ENCODE data around the gene FXYD4.

GRCh38 chr10:43339136-43339535 is 32.3 kb upstream of the FXYD4 start:
- TF ChIP-seq, protein P1, sequence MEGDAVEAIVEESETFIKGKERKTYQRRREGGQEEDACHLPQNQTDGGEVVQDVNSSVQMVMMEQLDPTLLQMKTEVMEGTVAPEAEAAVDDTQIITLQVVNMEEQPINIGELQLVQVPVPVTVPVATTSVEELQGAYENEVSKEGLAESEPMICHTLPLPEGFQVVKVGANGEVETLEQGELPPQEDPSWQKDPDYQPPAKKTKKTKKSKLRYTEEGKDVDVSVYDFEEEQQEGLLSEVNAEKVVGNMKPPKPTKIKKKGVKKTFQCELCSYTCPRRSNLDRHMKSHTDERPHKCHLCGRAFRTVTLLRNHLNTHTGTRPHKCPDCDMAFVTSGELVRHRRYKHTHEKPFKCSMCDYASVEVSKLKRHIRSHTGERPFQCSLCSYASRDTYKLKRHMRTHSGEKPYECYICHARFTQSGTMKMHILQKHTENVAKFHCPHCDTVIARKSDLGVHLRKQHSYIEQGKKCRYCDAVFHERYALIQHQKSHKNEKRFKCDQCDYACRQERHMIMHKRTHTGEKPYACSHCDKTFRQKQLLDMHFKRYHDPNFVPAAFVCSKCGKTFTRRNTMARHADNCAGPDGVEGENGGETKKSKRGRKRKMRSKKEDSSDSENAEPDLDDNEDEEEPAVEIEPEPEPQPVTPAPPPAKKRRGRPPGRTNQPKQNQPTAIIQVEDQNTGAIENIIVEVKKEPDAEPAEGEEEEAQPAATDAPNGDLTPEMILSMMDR (optimal IDR thresholded peaks at IDR 0.05 in 1 of 3, IDR thresholded peaks at IDR 0.05 in 1 of 3, conservative IDR thresholded peaks at IDR 0.05 in 1 of 3; ENCODE audit: extremely low read depth in 1 of 3, insufficient read depth in 2 of 3, low read length in 3 of 3), result no peak
- no peak for TF ChIP-seq EZH2 (IDR thresholded peaks at IDR 0.05; ENCODE audit: low read length)
